SK-N-SH treated with all-trans-retinoic acid at 6 μM for 48 hours (cell line): Measurements from ENCODE around the gene LIMK2.

ENCODE experiments used
- CSDC2 ChIP-seq: fragments of 250-450 bp; sonication (Bioruptor Pico); IDR thresholded peaks from 2 replicates; pipeline ENCODE4 v1.5.0; 2020; ENCODE audit warnings: mild to moderate bottlenecking, moderate library complexity
- CSRNP3 ChIP-seq: fragments of 250-450 bp; sonication (Bioruptor Pico); IDR thresholded peaks from 2 replicates; pipeline ENCODE4 v1.5.1; 2021; ENCODE audit warnings: mild to moderate bottlenecking, moderate library complexity
- RARB ChIP-seq: fragments of 250-450 bp; sonication (Bioruptor Pico); IDR thresholded peaks from 2 replicates; pipeline ENCODE4 v1.8.0; 2021; ENCODE audit warnings: mild to moderate bottlenecking, moderate library complexity
- SNAI2 ChIP-seq: fragments of 250-450 bp; sonication (Bioruptor Pico); IDR thresholded peaks from 2 replicates; pipeline ENCODE4 v1.5.0; 2020; ENCODE audit warnings: mild to moderate bottlenecking, moderate library complexity
- TSHZ2 ChIP-seq: fragments of 250-450 bp; sonication (Bioruptor Pico); IDR thresholded peaks from 2 replicates; pipeline ENCODE4 v1.5.0; 2020; ENCODE audit warnings: mild to moderate bottlenecking, moderate library complexity
- ZC3H10 ChIP-seq: fragments of 250-450 bp; sonication (Bioruptor Pico); IDR thresholded peaks from 2 replicates; pipeline ENCODE4 v1.5.1; 2021; ENCODE audit warnings: mild to moderate bottlenecking, moderate library complexity
- ZNF8 ChIP-seq: fragments of 450-650 bp; formaldehyde crosslinking; IDR thresholded peaks from 2 replicates; pipeline ENCODE4 v1.5.0; 2020; ENCODE audit warnings: mild to moderate bottlenecking, moderate library complexity

- no peak for TF ChIP-seq SNAI2 (CRISPR knock-in tag)
- TF ChIP-seq ZC3H10 (CRISPR knock-in tag), result no peak
- no peak for TF ChIP-seq CSRNP3
- no peak for TF ChIP-seq ZNF8
- TF ChIP-seq RARB (CRISPR knock-in tag), result no peak
- no peak for TF ChIP-seq TSHZ2 (CRISPR knock-in tag)
- no peak for TF ChIP-seq CSDC2 (CRISPR knock-in tag)
These were observed 65.6 kb downstream of the LIMK2 start for GRCh38 chr22:31277741-31278140.
